Fibroblast of the conjunctiva (primary cell): Measurements from ENCODE around the gene GPR52.

ENCODE experiments used
- DNase-seq: peaks from one replicate; pipeline ENCODE4 v3.0.0-alpha.2; 2010; ENCODE audit warnings: low read depth

Gene GPR52

GRCh38 chr1:174469052-174469451 lies 21.3 kb downstream of the GPR52 start:
- DNase-seq = no peak

DNA sequence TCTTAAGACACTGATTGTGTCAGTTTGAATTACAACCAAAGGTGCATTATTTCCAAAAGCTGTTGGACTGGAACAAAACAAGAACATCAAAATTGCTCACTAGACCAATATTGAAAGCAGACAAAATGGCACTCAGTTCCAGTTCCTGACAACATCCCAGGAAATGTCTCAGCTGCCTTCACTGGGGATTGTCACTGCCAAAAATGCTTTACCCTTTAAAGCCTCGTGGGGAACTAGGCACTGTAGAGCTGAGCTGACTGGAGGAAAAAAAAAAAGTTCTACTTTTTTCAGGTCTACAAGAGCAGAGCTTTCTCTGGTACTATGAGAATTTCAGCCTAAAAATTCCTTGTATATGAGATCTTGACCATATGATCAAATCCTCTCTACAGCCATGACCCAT lies 21.9 kb downstream of the GPR52 start:
- DNase-seq = no peak

DNA sequence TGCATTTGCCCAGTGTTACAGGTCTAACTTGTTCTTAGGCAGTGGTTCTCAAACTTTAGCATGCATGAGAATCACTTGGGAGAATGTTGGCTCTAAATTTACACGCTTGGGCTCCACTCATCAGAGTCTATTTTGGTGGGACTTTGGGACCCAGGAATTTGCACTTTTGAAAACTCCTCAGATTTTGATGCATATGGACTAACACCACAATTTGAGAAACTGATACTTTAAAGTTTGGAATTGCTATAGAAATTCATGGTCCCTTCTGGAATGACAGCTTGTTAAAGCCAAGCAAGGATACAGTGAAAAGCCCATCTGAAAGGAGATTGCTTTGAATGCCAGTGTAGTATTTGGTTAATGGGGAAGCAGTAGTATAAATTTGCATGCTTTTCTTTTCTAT lies 31.5 kb downstream of the GPR52 start:
- no peak for DNase-seq

GRCh38 chr1:174480324-174480723 lies 32.6 kb downstream of the GPR52 start:
- DNase-seq = peak; percentile 1

DNA sequence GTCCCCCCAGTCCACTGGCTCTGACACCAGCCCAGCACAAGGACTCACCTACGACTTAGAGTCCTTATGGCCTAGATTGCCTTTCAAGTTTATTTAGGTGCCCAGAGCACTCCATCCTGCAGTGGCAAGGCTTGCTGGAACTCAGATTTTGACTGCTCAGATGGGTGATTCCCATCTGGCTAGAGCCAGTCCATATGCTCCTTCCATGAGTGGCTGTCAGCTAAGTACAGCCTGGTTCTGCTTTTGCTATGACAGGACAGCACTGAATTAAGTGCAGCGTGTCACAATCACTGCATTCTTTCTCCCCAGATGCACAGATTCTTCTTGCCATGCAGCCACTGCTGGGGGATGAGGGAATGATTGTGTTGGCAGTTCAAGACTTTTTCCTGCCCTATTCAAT lies 43.8 kb downstream of the GPR52 start:
- DNase-seq = no peak

GRCh38 chr1:174497478-174497877 lies 49.7 kb downstream of the GPR52 start:
- no peak for DNase-seq
